HepG2 (cell line): ENCODE measurements around the gene SF3A2. TPM values are rescaled to one million over a fixed set of nuclear protein-coding genes. Genes with fewer than 3 reads are reported as not detected.
A peak's percentile ranks its signal among the peaks of the same experiment; 100 is the strongest.

Experiments used
- ESRRA ChIP-seq: sonication (generic); formaldehyde crosslinking; IDR thresholded peaks from 2 replicates; pipeline ENCODE4 v1.5.1; 2020; ENCODE audit warnings: mild to moderate bottlenecking, low read depth, missing genetic modification reagents
- MBD4 ChIP-seq: IDR thresholded peaks from 2 replicates; pipeline ENCODE4 v1.6.1; 2012; ENCODE audit warnings: low read length, inconsistent platforms, borderline replicate concordance
- MTA3 ChIP-seq: sonication (generic); formaldehyde crosslinking; IDR thresholded peaks from 2 replicates; pipeline ENCODE4 v1.4.0; 2020; ENCODE audit warnings: missing genetic modification reagents
- NCOA2 ChIP-seq: sonication (generic); formaldehyde crosslinking; IDR thresholded peaks from 2 replicates; pipeline ENCODE4 v1.8.0; 2022; ENCODE audit warnings: inconsistent platforms
- SYNCRIP ChIP-seq: fragments of 200-400 bp; formaldehyde crosslinking; IDR thresholded peaks from 2 replicates; pipeline ENCODE4 v1.6.1; 2018; ENCODE audit warnings: mild to moderate bottlenecking, low read depth, low read length; ENCODE audit not compliant: insufficient read depth
- ZFP62 ChIP-seq: sonication (generic); formaldehyde crosslinking; IDR thresholded peaks from 2 replicates; pipeline ENCODE4 v1.4.0; 2020; ENCODE audit warnings: missing genetic modification reagents
- ZNF44 ChIP-seq: sonication (generic); formaldehyde crosslinking; IDR thresholded peaks from 2 replicates; pipeline ENCODE4 v1.5.1; 2020; ENCODE audit warnings: mild to moderate bottlenecking, missing genetic modification reagents
- ZNF484 ChIP-seq: sonication (generic); formaldehyde crosslinking; IDR thresholded peaks from 2 replicates; pipeline ENCODE4 v1.5.1; 2020; ENCODE audit warnings: mild to moderate bottlenecking, low read depth, missing genetic modification reagents, borderline replicate concordance
- polyA plus RNA-seq, 8 experiments: library from polyadenylated mRNA; depleted of rRNA in 3 of 8; stranded (reverse) in 7 of 8; unstranded in 1 of 8; fragments of >200 nt; fragmentation: Illumina TruSeq in 4 of 8; extraction: Trizol in 4 of 8; gene quantifications; 2 replicates each; pipeline versions ENCODE4 v1.2.1 to v1.2.3, GENCODE V29; 2011 to 2016; ENCODE audit warnings: low read depth in 4 of 8, missing spikeins in 1 of 8, mixed read lengths in 1 of 8; ENCODE audit not compliant: insufficient read depth in 1 of 8
- total RNA-seq, 5 experiments: library from RNA; depleted of rRNA; stranded (reverse); fragments of >200 nt; fragmentation: Illumina TruSeq; extraction: Trizol; gene quantifications; 2 replicates each; pipeline ENCODE4 v1.2.3, GENCODE V29; 2016; ENCODE audit warnings: low read depth in 1 of 5
- TF ChIP-seq, protein P1 (sequence below): IDR thresholded peaks from 2 replicates; pipeline ENCODE4 v1.4.0; 2020; ENCODE audit warnings: mild to moderate bottlenecking, missing genetic modification reagents
- TF ChIP-seq, protein P2 (sequence below): sonication (generic); formaldehyde crosslinking; IDR thresholded peaks from 2 replicates; pipeline ENCODE4 v1.4.0; 2020; ENCODE audit warnings: missing genetic modification reagents, borderline replicate concordance
- TF ChIP-seq, protein P3 (sequence below), 2 experiments: sonication (generic) in 1 of 2; formaldehyde crosslinking in 1 of 2; IDR thresholded peaks; 2 replicates each; pipeline versions ENCODE4 v1.5.1 to v1.6.1; 2011 to 2020; ENCODE audit warnings: borderline replicate concordance in 1 of 2, low read depth in 1 of 2, low read length in 1 of 2, mild to moderate bottlenecking in 1 of 2, missing genetic modification reagents in 1 of 2, moderate library complexity in 1 of 2
- TF ChIP-seq, protein P4 (sequence below): sonication (generic); formaldehyde crosslinking; IDR thresholded peaks from 2 replicates; pipeline ENCODE4 v1.9.0; 2021; ENCODE audit warnings: mild to moderate bottlenecking, missing genetic modification reagents

SF3A2 gene
- total and polyA plus RNA-seq, 2 of the 13 experiments (the other 11 are each of a cell fraction or from before 2014, with no cell fraction given), result 8.6 to 8.8 TPM

DNA sequence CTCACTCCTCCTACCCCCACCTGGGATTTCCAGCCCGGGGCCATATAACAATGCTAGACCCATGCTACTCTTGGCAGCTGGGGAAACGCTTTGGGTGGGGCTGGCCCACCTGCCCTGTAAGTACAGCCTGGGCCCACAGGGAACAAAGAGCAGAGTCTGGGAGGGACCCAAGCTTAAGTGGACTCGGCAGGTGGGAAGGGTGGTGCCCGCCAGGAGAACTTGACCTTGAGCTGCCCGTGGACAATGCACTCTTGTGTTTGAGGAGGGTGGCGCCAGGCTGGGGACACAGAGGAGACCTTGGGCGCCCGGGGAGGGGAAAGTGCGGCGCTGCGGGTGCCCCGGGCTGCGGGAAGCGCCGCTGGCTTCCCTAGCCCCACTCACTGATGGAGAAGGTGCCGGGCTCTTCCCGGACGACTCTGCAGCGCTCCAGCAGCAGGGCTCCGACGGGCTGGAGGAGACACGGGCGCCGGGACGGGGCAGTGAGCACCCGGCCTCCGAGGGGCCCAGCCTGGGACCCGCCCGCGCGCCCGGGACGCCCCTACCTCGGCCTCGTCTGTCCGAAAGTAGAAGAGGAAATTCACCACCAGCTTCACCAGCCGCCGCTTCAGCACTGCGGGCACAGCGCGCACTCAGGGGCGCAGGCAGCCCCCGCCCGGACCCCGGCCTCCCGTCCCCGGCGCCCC lies 1.1 kb upstream of the SF3A2 start (continued):
- TF ChIP-seq ZNF44 (CRISPR knock-in tag) (no peak), SYNCRIP (no peak), ESRRA (CRISPR knock-in tag) (peak; percentile 88), ZNF484 (CRISPR knock-in tag) (no peak), NCOA2 (CRISPR knock-in tag) (peak; percentile 40; the same call in 1 of the 2 replicates), MBD4 (no peak), ZFP62 (no peak), MTA3 (no peak)
- TF ChIP-seq, protein P1, sequence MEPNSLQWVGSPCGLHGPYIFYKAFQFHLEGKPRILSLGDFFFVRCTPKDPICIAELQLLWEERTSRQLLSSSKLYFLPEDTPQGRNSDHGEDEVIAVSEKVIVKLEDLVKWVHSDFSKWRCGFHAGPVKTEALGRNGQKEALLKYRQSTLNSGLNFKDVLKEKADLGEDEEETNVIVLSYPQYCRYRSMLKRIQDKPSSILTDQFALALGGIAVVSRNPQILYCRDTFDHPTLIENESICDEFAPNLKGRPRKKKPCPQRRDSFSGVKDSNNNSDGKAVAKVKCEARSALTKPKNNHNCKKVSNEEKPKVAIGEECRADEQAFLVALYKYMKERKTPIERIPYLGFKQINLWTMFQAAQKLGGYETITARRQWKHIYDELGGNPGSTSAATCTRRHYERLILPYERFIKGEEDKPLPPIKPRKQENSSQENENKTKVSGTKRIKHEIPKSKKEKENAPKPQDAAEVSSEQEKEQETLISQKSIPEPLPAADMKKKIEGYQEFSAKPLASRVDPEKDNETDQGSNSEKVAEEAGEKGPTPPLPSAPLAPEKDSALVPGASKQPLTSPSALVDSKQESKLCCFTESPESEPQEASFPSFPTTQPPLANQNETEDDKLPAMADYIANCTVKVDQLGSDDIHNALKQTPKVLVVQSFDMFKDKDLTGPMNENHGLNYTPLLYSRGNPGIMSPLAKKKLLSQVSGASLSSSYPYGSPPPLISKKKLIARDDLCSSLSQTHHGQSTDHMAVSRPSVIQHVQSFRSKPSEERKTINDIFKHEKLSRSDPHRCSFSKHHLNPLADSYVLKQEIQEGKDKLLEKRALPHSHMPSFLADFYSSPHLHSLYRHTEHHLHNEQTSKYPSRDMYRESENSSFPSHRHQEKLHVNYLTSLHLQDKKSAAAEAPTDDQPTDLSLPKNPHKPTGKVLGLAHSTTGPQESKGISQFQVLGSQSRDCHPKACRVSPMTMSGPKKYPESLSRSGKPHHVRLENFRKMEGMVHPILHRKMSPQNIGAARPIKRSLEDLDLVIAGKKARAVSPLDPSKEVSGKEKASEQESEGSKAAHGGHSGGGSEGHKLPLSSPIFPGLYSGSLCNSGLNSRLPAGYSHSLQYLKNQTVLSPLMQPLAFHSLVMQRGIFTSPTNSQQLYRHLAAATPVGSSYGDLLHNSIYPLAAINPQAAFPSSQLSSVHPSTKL (CRISPR knock-in tag), result peak; percentile 44
- TF ChIP-seq, protein P2, sequence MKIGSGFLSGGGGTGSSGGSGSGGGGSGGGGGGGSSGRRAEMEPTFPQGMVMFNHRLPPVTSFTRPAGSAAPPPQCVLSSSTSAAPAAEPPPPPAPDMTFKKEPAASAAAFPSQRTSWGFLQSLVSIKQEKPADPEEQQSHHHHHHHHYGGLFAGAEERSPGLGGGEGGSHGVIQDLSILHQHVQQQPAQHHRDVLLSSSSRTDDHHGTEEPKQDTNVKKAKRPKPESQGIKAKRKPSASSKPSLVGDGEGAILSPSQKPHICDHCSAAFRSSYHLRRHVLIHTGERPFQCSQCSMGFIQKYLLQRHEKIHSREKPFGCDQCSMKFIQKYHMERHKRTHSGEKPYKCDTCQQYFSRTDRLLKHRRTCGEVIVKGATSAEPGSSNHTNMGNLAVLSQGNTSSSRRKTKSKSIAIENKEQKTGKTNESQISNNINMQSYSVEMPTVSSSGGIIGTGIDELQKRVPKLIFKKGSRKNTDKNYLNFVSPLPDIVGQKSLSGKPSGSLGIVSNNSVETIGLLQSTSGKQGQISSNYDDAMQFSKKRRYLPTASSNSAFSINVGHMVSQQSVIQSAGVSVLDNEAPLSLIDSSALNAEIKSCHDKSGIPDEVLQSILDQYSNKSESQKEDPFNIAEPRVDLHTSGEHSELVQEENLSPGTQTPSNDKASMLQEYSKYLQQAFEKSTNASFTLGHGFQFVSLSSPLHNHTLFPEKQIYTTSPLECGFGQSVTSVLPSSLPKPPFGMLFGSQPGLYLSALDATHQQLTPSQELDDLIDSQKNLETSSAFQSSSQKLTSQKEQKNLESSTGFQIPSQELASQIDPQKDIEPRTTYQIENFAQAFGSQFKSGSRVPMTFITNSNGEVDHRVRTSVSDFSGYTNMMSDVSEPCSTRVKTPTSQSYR (CRISPR knock-in tag), result no peak
- TF ChIP-seq, protein P3, sequence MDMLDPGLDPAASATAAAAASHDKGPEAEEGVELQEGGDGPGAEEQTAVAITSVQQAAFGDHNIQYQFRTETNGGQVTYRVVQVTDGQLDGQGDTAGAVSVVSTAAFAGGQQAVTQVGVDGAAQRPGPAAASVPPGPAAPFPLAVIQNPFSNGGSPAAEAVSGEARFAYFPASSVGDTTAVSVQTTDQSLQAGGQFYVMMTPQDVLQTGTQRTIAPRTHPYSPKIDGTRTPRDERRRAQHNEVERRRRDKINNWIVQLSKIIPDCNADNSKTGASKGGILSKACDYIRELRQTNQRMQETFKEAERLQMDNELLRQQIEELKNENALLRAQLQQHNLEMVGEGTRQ (IDR thresholded peaks at IDR 0.05; ENCODE audit: low read depth, low read length), result no peak
- TF ChIP-seq, protein P3 (CRISPR knock-in tag; IDR thresholded peaks at IDR 0.05; ENCODE audit: borderline replicate concordance), result no peak
- TF ChIP-seq, protein P4, sequence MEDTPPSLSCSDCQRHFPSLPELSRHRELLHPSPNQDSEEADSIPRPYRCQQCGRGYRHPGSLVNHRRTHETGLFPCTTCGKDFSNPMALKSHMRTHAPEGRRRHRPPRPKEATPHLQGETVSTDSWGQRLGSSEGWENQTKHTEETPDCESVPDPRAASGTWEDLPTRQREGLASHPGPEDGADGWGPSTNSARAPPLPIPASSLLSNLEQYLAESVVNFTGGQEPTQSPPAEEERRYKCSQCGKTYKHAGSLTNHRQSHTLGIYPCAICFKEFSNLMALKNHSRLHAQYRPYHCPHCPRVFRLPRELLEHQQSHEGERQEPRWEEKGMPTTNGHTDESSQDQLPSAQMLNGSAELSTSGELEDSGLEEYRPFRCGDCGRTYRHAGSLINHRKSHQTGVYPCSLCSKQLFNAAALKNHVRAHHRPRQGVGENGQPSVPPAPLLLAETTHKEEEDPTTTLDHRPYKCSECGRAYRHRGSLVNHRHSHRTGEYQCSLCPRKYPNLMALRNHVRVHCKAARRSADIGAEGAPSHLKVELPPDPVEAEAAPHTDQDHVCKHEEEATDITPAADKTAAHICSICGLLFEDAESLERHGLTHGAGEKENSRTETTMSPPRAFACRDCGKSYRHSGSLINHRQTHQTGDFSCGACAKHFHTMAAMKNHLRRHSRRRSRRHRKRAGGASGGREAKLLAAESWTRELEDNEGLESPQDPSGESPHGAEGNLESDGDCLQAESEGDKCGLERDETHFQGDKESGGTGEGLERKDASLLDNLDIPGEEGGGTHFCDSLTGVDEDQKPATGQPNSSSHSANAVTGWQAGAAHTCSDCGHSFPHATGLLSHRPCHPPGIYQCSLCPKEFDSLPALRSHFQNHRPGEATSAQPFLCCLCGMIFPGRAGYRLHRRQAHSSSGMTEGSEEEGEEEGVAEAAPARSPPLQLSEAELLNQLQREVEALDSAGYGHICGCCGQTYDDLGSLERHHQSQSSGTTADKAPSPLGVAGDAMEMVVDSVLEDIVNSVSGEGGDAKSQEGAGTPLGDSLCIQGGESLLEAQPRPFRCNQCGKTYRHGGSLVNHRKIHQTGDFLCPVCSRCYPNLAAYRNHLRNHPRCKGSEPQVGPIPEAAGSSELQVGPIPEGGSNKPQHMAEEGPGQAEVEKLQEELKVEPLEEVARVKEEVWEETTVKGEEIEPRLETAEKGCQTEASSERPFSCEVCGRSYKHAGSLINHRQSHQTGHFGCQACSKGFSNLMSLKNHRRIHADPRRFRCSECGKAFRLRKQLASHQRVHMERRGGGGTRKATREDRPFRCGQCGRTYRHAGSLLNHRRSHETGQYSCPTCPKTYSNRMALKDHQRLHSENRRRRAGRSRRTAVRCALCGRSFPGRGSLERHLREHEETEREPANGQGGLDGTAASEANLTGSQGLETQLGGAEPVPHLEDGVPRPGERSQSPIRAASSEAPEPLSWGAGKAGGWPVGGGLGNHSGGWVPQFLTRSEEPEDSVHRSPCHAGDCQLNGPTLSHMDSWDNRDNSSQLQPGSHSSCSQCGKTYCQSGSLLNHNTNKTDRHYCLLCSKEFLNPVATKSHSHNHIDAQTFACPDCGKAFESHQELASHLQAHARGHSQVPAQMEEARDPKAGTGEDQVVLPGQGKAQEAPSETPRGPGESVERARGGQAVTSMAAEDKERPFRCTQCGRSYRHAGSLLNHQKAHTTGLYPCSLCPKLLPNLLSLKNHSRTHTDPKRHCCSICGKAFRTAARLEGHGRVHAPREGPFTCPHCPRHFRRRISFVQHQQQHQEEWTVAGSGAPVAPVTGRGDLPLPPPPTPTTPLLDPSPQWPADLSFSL (CRISPR knock-in tag), result no peak
